DMS114 treated with DMSO at 0.1 percent for 48 hours (cell line): ENCODE measurements around the gene MTOR.
"Not testable (repeated sequence)": the region's sequence is repeated elsewhere in the genome, so short reads cannot be mapped to it uniquely, and the experiment has no call there.

Source experiments
- DNase-seq: peaks from one replicate; lab custom pipeline; 2025; ENCODE audit not compliant: unreplicated experiment; lab: John Stamatoyannopoulos, UW

The MTOR gene

GRCh38 chr1:11125931-11126330 is 136.4 kb downstream of the MTOR start:
- no peak for DNase-seq

- no peak for DNase-seq
Observed at GRCh38 chr1:11124965-11125364, 137.4 kb downstream of the MTOR start.

GRCh38 chr1:11116318-11116717 is 146.0 kb downstream of the MTOR start:
- DNase-seq, result no peak

- DNase-seq, result no peak
Observed at GRCh38 chr1:11114966-11115365, 147.4 kb downstream of the MTOR start.

- no peak for DNase-seq
Observed at GRCh38 chr1:11109047-11109760, 153.1 kb downstream of the MTOR start.

GRCh38 chr1:11107599-11107998 is 154.8 kb downstream of the MTOR start:
- no peak for DNase-seq

GRCh38 chr1:11105586-11105985 is 156.8 kb downstream of the MTOR start:
- DNase-seq, result no peak

- no peak for DNase-seq
Observed at GRCh38 chr1:11101347-11101746, 161.0 kb downstream of the MTOR start.

- DNase-seq, result not testable (repeated sequence)
Observed at GRCh38 chr1:11100806-11101205, 161.5 kb downstream of the MTOR start.

- DNase-seq, result no peak
Observed at GRCh38 chr1:11100149-11100493, 162.2 kb downstream of the MTOR start.

- DNase-seq, result peak; percentile 81
Observed at GRCh38 chr1:11099310-11100148, 162.8 kb downstream of the MTOR start, which contains the start of gene EXOSC10. EXOSC10 (minus strand) TSS chr1:11099869; CDS start chr1:11099831, 38 bp downstream.

GRCh38 chr1:11098931-11099309 is 163.4 kb downstream of the MTOR start:
- no peak for DNase-seq

GRCh38 chr1:11083784-11084183 is 178.6 kb downstream of the MTOR start:
- DNase-seq, result not testable (repeated sequence)

GRCh38 chr1:11080931-11081330 is 181.4 kb downstream of the MTOR start:
- DNase-seq, result no peak

GRCh38 chr1:11078631-11079030 is 183.7 kb downstream of the MTOR start:
- DNase-seq, result no peak

GRCh38 chr1:11073398-11073797 is 189.0 kb downstream of the MTOR start:
- DNase-seq, result not testable (repeated sequence)

- no peak for DNase-seq
Observed at GRCh38 chr1:11072216-11072917, 190.0 kb downstream of the MTOR start.

GRCh38 chr1:11071463-11072215 is 190.7 kb downstream of the MTOR start:
- DNase-seq, result no peak

GRCh38 chr1:11070876-11071275 is 191.5 kb downstream of the MTOR start:
- DNase-seq, result no peak

GRCh38 chr1:11068600-11069473 is 193.5 kb downstream of the MTOR start:
- DNase-seq, result no peak
